GM21515 (cell line): ENCODE measurements around the gene CISTR.
A peak's percentile ranks its signal among the peaks of the same experiment; 100 is the strongest.

Experiments used
- ATAC-seq: cut with Tn5 transposase; IDR thresholded peaks from one replicate; pipeline ENCODE4 v1.9.1; 2021; ENCODE audit not compliant: unreplicated experiment

CISTR gene

GRCh38 chr12:53744130-53744441, 7.7 kb downstream of the CISTR start:
- ATAC-seq = no peak

- no peak for ATAC-seq
Observed at GRCh38 chr12:53743266-53744129, 8.3 kb downstream of the CISTR start.

GRCh38 chr12:53740130-53740491, 11.7 kb downstream of the CISTR start:
- ATAC-seq = no peak

- no peak for ATAC-seq
Observed at GRCh38 chr12:53739214-53740129, 12.3 kb downstream of the CISTR start.

- ATAC-seq = no peak
Observed at GRCh38 chr12:53738406-53739213, 13.2 kb downstream of the CISTR start.

- ATAC-seq = no peak
Observed at GRCh38 chr12:53737951-53738405, 13.8 kb downstream of the CISTR start.

GRCh38 chr12:53737093-53737808, 14.5 kb downstream of the CISTR start:
- ATAC-seq = no peak

- no peak for ATAC-seq
Observed at GRCh38 chr12:53736592-53736991, 15.2 kb downstream of the CISTR start.

- no peak for ATAC-seq
Observed at GRCh38 chr12:53735556-53735955, 16.2 kb downstream of the CISTR start.

- no peak for ATAC-seq
Observed at GRCh38 chr12:53734425-53734824, 17.4 kb downstream of the CISTR start.

GRCh38 chr12:53733807-53734200, 18.0 kb downstream of the CISTR start:
- ATAC-seq = no peak

GRCh38 chr12:53733051-53733806, 18.6 kb downstream of the CISTR start:
- no peak for ATAC-seq

- ATAC-seq = no peak
Observed at GRCh38 chr12:53729644-53730043, 22.1 kb downstream of the CISTR start.

- ATAC-seq = no peak
Observed at GRCh38 chr12:53728206-53728605, 23.6 kb downstream of the CISTR start.

- peak; percentile 98 for ATAC-seq
Observed at GRCh38 chr12:53727310-53728041, 24.3 kb downstream of the CISTR start, which contains the start of gene CALCOCO1. CALCOCO1 (minus strand) TSS chr12:53727452; CDS start chr12:53725242, 2,210 bp downstream.

- ATAC-seq = no peak
Observed at GRCh38 chr12:53726946-53727309, 24.9 kb downstream of the CISTR start.

- no peak for ATAC-seq
Observed at GRCh38 chr12:53726341-53726740, 25.4 kb downstream of the CISTR start.

GRCh38 chr12:53725824-53726223, 26.0 kb downstream of the CISTR start:
- ATAC-seq = no peak

- no peak for ATAC-seq
Observed at GRCh38 chr12:53722450-53723041, 29.2 kb downstream of the CISTR start.
